WI38 (cell line): Measurements from ENCODE around the gene GAS2.
A peak's percentile ranks its signal among the peaks of the same experiment; 100 is the strongest.

ENCODE experiments used
- H3K4me3 ChIP-seq: 2 replicates; pipeline ENCODE4 v1.5.1; 2011; ENCODE audit warnings: low read depth, mild to moderate bottlenecking, control low read depth, low read length
- TF ChIP-seq, protein P1 (sequence below): IDR thresholded peaks from 2 replicates; pipeline ENCODE4 v1.5.1; 2012; ENCODE audit warnings: low read depth, mild to moderate bottlenecking, control low read depth, low read length

The GAS2 gene

DNA sequence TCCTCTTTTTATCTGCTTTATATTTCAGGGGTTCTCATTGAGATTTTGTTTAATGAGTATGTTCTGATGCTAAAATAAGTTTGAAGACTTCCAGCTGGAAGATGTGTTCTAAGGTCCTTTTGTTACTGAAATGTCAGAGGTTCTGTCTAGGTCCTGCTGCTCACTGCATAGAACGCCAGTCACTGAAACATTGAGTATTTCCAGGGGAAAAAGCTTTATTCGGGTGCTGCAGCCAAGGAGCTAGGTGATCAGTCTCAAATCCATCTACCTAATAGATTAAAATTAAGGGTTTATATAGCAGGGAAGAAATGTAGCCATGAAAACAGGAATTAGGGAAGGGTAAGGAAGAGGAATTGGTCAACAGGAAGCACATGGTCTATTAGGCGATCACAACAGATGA lies 143.5 kb downstream of the GAS2 start:
- no peak overlapping the region for H3K4me3 ChIP-seq
- TF ChIP-seq, protein P1, sequence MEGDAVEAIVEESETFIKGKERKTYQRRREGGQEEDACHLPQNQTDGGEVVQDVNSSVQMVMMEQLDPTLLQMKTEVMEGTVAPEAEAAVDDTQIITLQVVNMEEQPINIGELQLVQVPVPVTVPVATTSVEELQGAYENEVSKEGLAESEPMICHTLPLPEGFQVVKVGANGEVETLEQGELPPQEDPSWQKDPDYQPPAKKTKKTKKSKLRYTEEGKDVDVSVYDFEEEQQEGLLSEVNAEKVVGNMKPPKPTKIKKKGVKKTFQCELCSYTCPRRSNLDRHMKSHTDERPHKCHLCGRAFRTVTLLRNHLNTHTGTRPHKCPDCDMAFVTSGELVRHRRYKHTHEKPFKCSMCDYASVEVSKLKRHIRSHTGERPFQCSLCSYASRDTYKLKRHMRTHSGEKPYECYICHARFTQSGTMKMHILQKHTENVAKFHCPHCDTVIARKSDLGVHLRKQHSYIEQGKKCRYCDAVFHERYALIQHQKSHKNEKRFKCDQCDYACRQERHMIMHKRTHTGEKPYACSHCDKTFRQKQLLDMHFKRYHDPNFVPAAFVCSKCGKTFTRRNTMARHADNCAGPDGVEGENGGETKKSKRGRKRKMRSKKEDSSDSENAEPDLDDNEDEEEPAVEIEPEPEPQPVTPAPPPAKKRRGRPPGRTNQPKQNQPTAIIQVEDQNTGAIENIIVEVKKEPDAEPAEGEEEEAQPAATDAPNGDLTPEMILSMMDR = no peak

DNA sequence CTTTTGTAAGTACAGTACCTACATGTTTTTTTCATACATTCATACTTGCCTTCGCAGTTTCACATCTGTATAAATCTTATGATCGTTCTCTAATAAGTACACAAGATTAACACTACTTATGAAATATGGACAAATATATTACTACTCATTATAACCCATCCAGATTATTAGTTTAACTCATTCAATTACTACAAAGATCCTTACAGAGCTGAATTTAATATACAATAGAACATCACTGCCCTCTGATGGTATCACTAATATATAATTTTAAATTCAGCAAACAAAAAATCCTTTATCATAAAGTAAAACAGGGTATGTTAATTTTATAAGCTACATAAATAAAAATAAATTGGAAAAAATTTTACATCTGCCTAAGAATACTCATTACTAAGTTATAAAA lies 155.8 kb downstream of the GAS2 start:
- no peak overlapping the region for H3K4me3 ChIP-seq
- TF ChIP-seq, protein P1 = no peak

DNA sequence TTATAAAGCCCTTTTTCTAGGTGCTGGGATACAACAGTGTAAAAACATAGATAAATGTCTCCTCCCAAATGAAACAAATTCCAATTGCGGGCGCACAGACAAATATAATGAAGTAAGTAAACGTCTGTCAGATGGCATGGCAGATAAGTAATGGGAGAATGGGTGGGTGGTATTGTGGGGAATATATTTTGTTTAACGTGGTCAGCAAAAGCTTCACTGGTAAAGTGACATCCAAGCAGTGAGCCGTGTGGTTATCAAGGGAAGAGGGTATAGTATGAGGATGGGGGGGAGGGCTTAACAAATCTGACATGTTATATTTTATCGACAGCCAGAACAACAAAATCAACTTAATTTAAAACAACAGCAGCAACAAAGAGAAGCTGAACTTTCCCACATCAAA lies 162.0 kb downstream of the GAS2 start:
- TF ChIP-seq, protein P1 = no peak
- no peak overlapping the region; the same call in 1 of the 2 replicates for H3K4me3 ChIP-seq

DNA sequence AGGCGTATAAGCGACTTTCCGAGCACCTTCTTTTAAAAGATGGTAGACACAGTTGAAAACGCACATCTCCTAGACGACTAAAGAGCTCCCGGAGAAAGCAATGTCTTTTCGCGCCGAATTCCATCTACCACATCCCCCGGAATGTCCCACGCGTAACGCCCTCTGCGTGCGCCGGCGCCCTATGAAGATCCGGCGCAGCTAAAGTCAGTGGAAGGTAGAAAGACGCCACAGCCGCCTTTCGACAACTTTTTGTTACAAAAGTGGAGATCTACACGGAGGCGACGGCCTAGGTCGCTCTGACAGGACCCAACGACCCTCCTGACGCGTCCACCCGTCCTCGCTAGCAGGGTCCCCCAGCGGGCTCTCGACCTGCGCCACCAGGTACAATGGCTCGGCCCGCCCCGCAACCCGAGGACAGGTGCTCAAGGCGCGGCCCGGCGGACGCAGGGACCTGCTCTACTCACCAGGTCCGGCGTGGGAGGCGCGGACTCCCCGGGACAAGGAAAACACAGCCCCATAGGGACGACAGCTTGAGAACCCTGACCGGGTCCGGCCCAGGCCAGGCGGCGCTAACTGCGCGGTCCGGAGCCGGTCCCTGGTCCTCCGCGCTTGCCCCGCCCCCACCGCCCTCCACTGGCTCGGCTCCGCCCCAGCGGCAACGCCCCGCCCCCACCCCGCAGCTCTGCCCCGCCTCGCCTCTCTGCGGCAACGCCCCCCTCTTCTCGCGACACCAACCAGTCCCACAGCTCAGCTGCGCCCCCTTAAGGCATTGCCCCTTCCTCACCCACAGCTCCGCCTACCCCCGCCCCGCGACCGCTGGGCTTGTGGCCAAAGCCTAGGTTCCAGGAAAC lies 163.0 kb downstream of the GAS2 start, which contains the start of gene SVIP:
Gene SVIP (minus strand): TSS at position 571 of the 851 bp plus-strand sequence. CDS start 53 bp downstream, at position 518.
- TF ChIP-seq, protein P1 = peak; percentile 67
- H3K4me3 ChIP-seq = peak within 1 kb of the TSS; percentile 97

DNA sequence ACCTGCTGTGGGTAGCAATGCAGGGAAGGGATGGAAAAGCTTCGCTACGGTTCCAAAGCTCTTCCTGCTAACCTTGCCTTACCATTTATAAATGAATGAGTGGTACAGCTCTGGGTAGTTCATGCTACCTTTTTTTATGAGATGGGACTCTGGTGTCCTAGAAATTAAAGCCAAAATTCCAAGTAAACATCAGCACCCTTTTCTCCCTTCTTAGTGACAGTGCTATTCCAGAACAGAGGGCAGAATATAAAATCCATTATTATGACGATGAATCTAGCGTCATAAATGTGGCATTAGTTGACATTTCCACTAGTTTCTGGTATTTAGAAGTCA lies 163.6 kb downstream of the GAS2 start:
- H3K4me3 ChIP-seq = peak overlapping the region; percentile 97
- TF ChIP-seq, protein P1 = no peak; the same call in 1 of the 2 replicates

DNA sequence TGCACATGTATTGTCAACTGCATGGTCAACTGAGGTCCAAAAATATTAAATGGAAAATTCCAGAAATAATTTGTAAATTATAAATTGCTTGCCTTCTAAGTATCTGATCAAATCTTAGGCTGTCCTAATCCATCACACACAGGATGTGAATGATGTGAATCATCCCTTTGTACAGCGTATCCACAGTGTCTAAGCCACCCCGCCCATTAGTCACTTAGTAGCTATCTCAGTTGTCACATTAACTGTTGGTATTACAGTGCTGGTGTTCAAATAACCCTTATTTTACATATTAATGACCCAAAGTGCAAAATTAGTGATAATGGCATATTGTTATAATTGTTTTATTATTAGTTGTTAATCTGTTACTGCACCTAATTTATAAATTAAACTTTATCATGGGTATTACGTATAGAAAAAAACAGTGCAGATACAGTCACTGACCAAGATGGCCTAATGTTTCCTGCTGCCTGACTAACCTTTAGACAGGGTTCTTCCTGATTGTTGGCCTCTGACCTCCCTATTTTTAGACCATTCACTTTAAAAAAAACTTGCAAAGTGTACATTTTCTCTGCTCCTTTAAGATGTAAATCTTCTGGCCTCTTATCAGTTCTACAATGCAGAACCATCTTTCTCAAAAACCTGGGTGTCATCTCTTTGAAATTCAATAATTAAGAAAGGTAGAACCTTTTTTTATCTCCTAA lies 166.1 kb downstream of the GAS2 start:
- TF ChIP-seq, protein P1 = no peak
- H3K4me3 ChIP-seq = no peak overlapping the region

DNA sequence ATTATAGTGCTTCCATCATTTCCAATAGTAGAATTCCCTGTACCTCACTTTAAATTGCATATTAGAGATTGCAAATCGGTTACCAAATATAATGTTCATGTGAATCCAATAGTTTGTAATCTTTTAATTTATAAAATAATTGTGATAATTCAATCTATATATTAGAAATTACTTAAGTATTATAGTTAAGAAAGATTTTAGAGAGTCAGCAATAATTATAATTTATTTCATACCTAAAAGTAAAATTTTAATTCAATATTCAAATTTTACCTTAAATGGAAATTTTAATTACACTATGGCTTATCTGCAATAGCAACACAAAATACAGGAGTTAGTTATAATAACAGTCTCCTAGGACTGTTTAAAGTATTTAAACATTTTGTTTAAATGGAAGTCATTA lies 180.3 kb downstream of the GAS2 start:
- H3K4me3 ChIP-seq = no peak overlapping the region
- TF ChIP-seq, protein P1 = no peak
